ENCODE results near the gene PROS1.
"Not testable (repeated sequence)": the region's sequence is repeated elsewhere in the genome, so short reads cannot be mapped to it uniquely, and the experiment has no call there.

GRCh38 chr3:93937485-93937884, 36.2 kb downstream of the PROS1 start:
- TF ChIP-seq CTCF (IDR thresholded peaks at IDR 0.05; ENCODE audit: low read depth, low read length); MAX (IDR thresholded peaks at IDR 0.05; ENCODE audit: low read depth, low read length); POLR2A (IDR thresholded peaks at IDR 0.05; ENCODE audit: extremely low read depth, insufficient read length): not testable (repeated sequence)

Data from NB4 (cell line).